Sigmoid colon (tissue), 7 donors: ENCODE data around the gene SLC16A4. TPM values are rescaled to one million over a fixed set of nuclear protein-coding genes. Genes with fewer than 3 reads are reported as not detected.
"Not testable (repeated sequence)": the region's sequence is repeated elsewhere in the genome, so short reads cannot be mapped to it uniquely, and the experiment has no call there.

Experiments
- DNase-seq: peaks from one replicate; pipeline ENCODE4 v3.0.0-alpha.2; 2019
- H3K27ac ChIP-seq, 4 donors: fragments of 200-600 bp; sonication (generic); one replicate each; pipeline ENCODE4 v1.5.1; 2016 to 2019; ENCODE audit warnings: mild to moderate bottlenecking in 1 of 4
- H3K27me3 ChIP-seq, 3 donors: fragments of 200-600 bp; sonication (generic); one replicate each; pipeline ENCODE4 v1.5.1; 2019; ENCODE audit warnings: mild to moderate bottlenecking in 1 of 3
- H3K36me3 ChIP-seq, 4 donors: fragments of 200-600 bp; sonication (generic); one replicate each; pipeline ENCODE4 v1.5.1; 2016 to 2019
- H3K4me1 ChIP-seq, 4 donors: fragments of 200-600 bp; sonication (generic); one replicate each; pipeline ENCODE4 v1.5.1; 2017 to 2019
- H3K4me3 ChIP-seq, 4 donors: fragments of 200-600 bp; sonication (generic); one replicate each; pipeline ENCODE4 v1.5.1; 2017 to 2019; ENCODE audit warnings: mild to moderate bottlenecking in 2 of 4, moderate library complexity in 1 of 4
- H3K9me3 ChIP-seq, 4 donors: fragments of 200-600 bp in 3 of 4; sonication (generic) in 3 of 4; one replicate each; pipeline versions ENCODE4 v1.5.1 to v1.6.1; 2013 to 2019
- CTCF ChIP-seq, 4 experiments: fragments of 450-650 bp in 3 of 4; fragments of 200-600 bp in 1 of 4; IDR thresholded peaks; one replicate each; pipeline ENCODE4 v1.5.1; 2016 to 2019; ENCODE audit warnings: antibody characterized with exemption in 4 of 4, mild to moderate bottlenecking in 3 of 4, moderate library complexity in 2 of 4
- EP300 ChIP-seq, 4 donors: sonication (generic); formaldehyde crosslinking; IDR thresholded peaks; one replicate each; pipeline ENCODE4 v1.6.1; 2017; ENCODE audit warnings: antibody characterized with exemption in 4 of 4
- POLR2A ChIP-seq, 2 donors: fragments of 450-650 bp; IDR thresholded peaks; one replicate each; pipeline ENCODE4 v1.6.1; 2016; ENCODE audit warnings: antibody characterized with exemption in 2 of 2, mild to moderate bottlenecking in 2 of 2, moderate library complexity in 2 of 2
- POLR2AphosphoS5 ChIP-seq, 4 donors: sonication (generic); formaldehyde crosslinking; IDR thresholded peaks; one replicate each; pipeline ENCODE4 v1.6.1; 2017; ENCODE audit warnings: antibody characterized with exemption in 4 of 4
- WGBS, 2 donors: extraction: QIAGEN DNeasy Blood & Tissue Kit; methylation state at CpG; one replicate each; pipeline ENCODE4 v1.1.7; 2013; 5-methylcytosine and 5-hydroxymethylcytosine counted together
- intact Hi-C: fragments of 100-400 bp; cut with DNase I; formaldehyde crosslinking; loops from one replicate; pipeline ENCODE4 v1.15.1; 2023
- polyA plus RNA-seq, 3 donors: library from polyadenylated mRNA; stranded (reverse); fragments of 200-250 nt; gene quantifications; one replicate each; pipeline ENCODE4 v1.2.3, GENCODE V29; 2013
- total RNA-seq, 4 donors: library from RNA; depleted of rRNA; stranded (reverse); fragments of >200 nt; gene quantifications; one replicate each; pipeline ENCODE4 v1.1.0, GENCODE V29; 2016
- donor health status: healthy with polysubstance abuse.
- donor health status: Bipolar disorder and iron deficiency.
- donor health status: healthy.

The SLC16A4 gene
- total and polyA plus RNA-seq, 7 donors = 1.6 to 10.2 (median 5.2) TPM; not detected in 1

GRCh38 chr1:110420874-110421793, 30.3 kb upstream of the SLC16A4 start:
- H3K9me3 ChIP-seq = no peaks in the 10 kb centered on the region
- no peak for DNase-seq
- H3K4me3 ChIP-seq = no peak overlapping the region
- WGBS, 2 donors = 51 to 61% methylated on average over 2 of the region's 2 CpGs
- H3K4me1 ChIP-seq = no peaks in the 10 kb centered on the region
- H3K36me3 ChIP-seq = no peaks in the 10 kb centered on the region
- no peak overlapping the region for H3K27ac ChIP-seq
- no peaks in the 10 kb centered on the region for H3K27me3 ChIP-seq
- intact Hi-C loops = no loop called here
- no peak for TF ChIP-seq POLR2AphosphoS5 (IDR thresholded peaks at IDR 0.05)
- no peak for TF ChIP-seq POLR2A (IDR thresholded peaks at IDR 0.05)
- no peak for TF ChIP-seq EP300 (IDR thresholded peaks at IDR 0.05)
- TF ChIP-seq CTCF (IDR thresholded peaks at IDR 0.05) = no peak

- 90% methylated on average over 10 of the region's 10 CpGs for WGBS, 2 donors
- no peak overlapping the region for H3K4me3 ChIP-seq
- DNase-seq = no peak
- H3K36me3 ChIP-seq = no peaks in the 10 kb centered on the region
- TF ChIP-seq CTCF (IDR thresholded peaks at IDR 0.05) = no peak
- no peak for TF ChIP-seq POLR2A (IDR thresholded peaks at IDR 0.05)
- no peak for TF ChIP-seq POLR2AphosphoS5 (IDR thresholded peaks at IDR 0.05)
- no peak for TF ChIP-seq EP300 (IDR thresholded peaks at IDR 0.05)
- H3K27ac ChIP-seq = no peak overlapping the region
- intact Hi-C loops = no loop called here
- H3K27me3 ChIP-seq = no peaks in the 10 kb centered on the region
- H3K9me3 ChIP-seq = no peaks in the 10 kb centered on the region
- no peaks in the 10 kb centered on the region for H3K4me1 ChIP-seq
Observed at GRCh38 chr1:110420023-110420662, 29.3 kb upstream of the SLC16A4 start.

- no peaks in the 10 kb centered on the region for H3K36me3 ChIP-seq
- H3K27ac ChIP-seq = no peak overlapping the region
- H3K27me3 ChIP-seq = no peaks in the 10 kb centered on the region
- intact Hi-C loops = no loop called here
- WGBS, 2 donors = 93 to 100% methylated on average over 1 of the region's 1 CpG
- no peak overlapping the region for H3K4me3 ChIP-seq
- TF ChIP-seq CTCF (IDR thresholded peaks at IDR 0.05) = no peak
- no peaks in the 10 kb centered on the region for H3K4me1 ChIP-seq
- H3K9me3 ChIP-seq = no peaks in the 10 kb centered on the region
- DNase-seq = no peak
Observed at GRCh38 chr1:110418729-110419128, 27.9 kb upstream of the SLC16A4 start.

- H3K4me3 ChIP-seq, H3K9me3 ChIP-seq, H3K27ac ChIP-seq, H3K27me3 ChIP-seq, H3K4me1 ChIP-seq, H3K36me3 ChIP-seq, DNase-seq: not testable (repeated sequence)
- intact Hi-C loops = loop anchor here (1.0 kb wide), 1 partner anchor 47 kb away; no protein-coding TSS in a partner anchor
- 75 to 87% methylated on average over 1 of the region's 1 CpG for WGBS, 2 donors
Observed at GRCh38 chr1:110413045-110413444, 22.2 kb upstream of the SLC16A4 start.

GRCh38 chr1:110412576-110412975, 21.8 kb upstream of the SLC16A4 start:
- no peak overlapping the region for H3K27ac ChIP-seq

More at GRCh38 chr1:110412576-110412975, 21.8 kb upstream of the SLC16A4 start:
- Histone ChIP-seq H3K9me3 (no peaks in the 10 kb centered on the region), H3K4me1 (peaks cover 0 to 11% (median 7%) of the 10 kb centered on the region in 4 donors), H3K36me3 (no peaks in the 10 kb centered on the region), H3K4me3 (no peak overlapping the region), H3K27me3 (no peaks in the 10 kb centered on the region)
- TF ChIP-seq POLR2A (IDR thresholded peaks at IDR 0.05) (no peak), CTCF (IDR thresholded peaks at IDR 0.05) (peak; percentile 23 to 66 (median 48))
- DNase-seq = peak; percentile 69
- intact Hi-C loops = no loop called here
- WGBS, 2 donors = 23 to 35% methylated on average over 4 of the region's 4 CpGs
